NCI-H1930 (cell line): ENCODE data around the gene INO80E.
A peak's percentile ranks its signal among the peaks of the same experiment; 100 is the strongest.

Experiments used
- DNase-seq, 2 experiments: peaks; one replicate each; lab custom pipeline; 2025; lab: John Stamatoyannopoulos, UW

Gene INO80E

GRCh38 chr16:29993191-29993902 is 2.7 kb upstream of the INO80E start:
- DNase-seq = no peak

- no peak for DNase-seq
These were observed 2.0 kb upstream of the INO80E start for GRCh38 chr16:29993903-29994599.

- DNase-seq = no peak
These were observed 1.3 kb upstream of the INO80E start for GRCh38 chr16:29994600-29995323.

- DNase-seq = peak; percentile 83 to 90
These were observed 624 bp upstream of the INO80E start, which contains the start of gene HIRIP3 for GRCh38 chr16:29995324-29995910. TSS of gene HIRIP3 (minus strand) at chr16:29995617. CDS start at chr16:29995605, 12 bp downstream.

GRCh38 chr16:29996766-29997250 is 767 bp downstream of the INO80E start:
- DNase-seq = no peak

- no peak for DNase-seq
These were observed 3.6 kb downstream of the INO80E start for GRCh38 chr16:29999605-30000004.

GRCh38 chr16:30000735-30001631 is 4.9 kb downstream of the INO80E start:
- no peak for DNase-seq

- no peak for DNase-seq
These were observed 6.7 kb downstream of the INO80E start for GRCh38 chr16:30002614-30003346.

GRCh38 chr16:30003670-30004423 is 7.8 kb downstream of the INO80E start:
- DNase-seq = no peak

GRCh38 chr16:30004424-30004776 is 8.4 kb downstream of the INO80E start:
- no peak for DNase-seq

- no peak for DNase-seq
These were observed 8.8 kb downstream of the INO80E start for GRCh38 chr16:30004811-30005242.

- peak in 1 of 2 experiments; percentile 23 for DNase-seq
These were observed 9.5 kb downstream of the INO80E start for GRCh38 chr16:30005341-30006094.

GRCh38 chr16:30006095-30006473 is 10.0 kb downstream of the INO80E start:
- no peak for DNase-seq

- DNase-seq = no peak
These were observed 10.8 kb downstream of the INO80E start for GRCh38 chr16:30006659-30007377.

- DNase-seq = no peak
These were observed 11.4 kb downstream of the INO80E start for GRCh38 chr16:30007378-30007895.

GRCh38 chr16:30009085-30009862 is 13.2 kb downstream of the INO80E start:
- no peak for DNase-seq
